Measurements from ENCODE around the gene EPOP. TPM values are rescaled to one million over a fixed set of nuclear protein-coding genes. Genes with fewer than 3 reads are reported as not detected.
A peak's percentile ranks its signal among the peaks of the same experiment; 100 is the strongest.

EPOP gene
- total and polyA plus RNA-seq, 2 of the 13 experiments (the other 11 are each of a cell fraction or from before 2014, with no cell fraction given) = 14.7 to 37.8 TPM

DNA sequence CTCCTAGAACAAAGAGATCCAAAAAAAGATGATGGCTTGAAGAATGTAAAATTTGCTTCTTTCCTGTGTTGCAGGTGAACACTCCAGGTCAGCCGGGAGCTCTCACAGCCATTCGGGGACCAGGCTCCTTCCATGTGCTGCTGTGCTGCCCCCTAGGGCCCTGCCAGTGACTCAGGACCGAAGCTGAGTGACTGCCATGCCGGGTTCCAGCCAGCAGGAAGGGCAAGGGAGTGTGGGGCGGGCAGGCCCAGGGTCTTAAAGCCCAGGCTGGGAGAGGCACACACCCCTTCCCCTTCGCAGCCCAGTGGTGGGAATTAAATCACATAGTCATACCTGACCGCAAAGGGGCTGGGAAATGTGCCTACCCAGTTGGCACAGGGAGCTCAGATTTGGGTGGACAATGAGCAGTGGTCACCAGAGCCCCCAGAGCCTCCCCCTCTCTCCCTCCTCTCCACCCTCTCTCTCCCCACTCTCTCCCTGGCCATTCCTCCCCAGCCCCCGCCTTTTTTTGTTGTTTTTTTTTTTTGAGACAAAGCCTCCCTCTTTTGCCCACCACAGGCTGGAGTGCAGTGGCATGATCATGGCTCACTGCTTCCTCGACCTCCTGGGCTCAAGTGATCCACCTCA, 11.5 kb downstream of the EPOP start (continued):
- TF ChIP-seq POLR2AphosphoS2 (IDR thresholded peaks at IDR 0.05; ENCODE audit: low read depth, low read length) = no peak
- TF ChIP-seq, protein P1, sequence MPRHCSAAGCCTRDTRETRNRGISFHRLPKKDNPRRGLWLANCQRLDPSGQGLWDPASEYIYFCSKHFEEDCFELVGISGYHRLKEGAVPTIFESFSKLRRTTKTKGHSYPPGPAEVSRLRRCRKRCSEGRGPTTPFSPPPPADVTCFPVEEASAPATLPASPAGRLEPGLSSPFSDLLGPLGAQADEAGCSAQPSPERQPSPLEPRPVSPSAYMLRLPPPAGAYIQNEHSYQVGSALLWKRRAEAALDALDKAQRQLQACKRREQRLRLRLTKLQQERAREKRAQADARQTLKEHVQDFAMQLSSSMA (CRISPR knock-in tag; IDR thresholded peaks at IDR 0.05) = no peak

DNA sequence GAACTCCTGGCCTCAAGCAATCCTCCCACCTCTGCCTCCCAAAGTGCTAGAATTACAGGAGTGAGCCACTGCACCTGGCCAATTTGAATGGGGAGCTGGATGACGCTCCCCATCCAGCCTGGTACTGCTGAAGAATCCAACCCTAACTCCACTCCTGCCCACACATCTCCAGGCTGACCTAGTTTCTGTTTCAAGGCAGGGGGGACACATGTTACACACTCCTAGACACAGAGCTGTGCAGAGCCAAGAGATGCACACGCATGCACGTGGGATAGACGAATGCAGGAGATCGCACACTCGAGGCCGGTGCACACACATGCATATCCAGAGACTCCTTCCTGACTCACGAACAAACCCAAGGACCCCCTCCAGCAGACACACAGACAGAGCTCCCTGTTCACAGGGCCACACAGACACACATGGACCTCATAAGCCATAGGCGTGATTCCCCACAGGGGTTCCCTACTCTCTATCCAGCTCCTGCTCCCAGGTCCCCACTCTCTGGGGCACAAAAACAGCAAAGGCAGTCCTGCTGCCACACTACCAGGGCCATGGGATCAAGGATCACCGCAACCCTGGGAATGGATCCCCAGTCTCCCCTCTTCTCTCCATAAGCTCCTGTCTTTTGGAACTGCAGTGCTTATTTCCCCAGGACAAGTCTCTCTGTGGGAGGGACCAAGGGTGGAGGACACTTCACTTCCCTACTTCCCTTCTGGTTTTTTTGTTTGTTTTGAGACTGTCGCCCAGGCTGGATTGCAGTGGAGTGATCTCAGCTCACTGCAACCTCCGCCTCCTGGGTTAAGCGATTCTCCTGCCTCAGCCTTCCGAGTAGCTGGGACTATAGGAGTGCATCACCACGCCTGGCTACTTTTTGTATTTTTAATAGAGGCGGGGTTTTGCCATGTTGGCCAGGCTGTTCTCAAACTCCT, 14.4 kb downstream of the EPOP start:
- H3K9me3 ChIP-seq (ENCODE audit: low read length) = no peaks in the 10 kb centered on the region
- in situ Hi-C loops (cut with HindIII; ENCODE audit: extremely low pct_ligation_motif_present, low pct_unique_long_range_greater_than_20kb) (loop anchor here (10.0 kb wide), 1 partner anchor 236 kb away; the partner anchor contains the start of gene ARHGAP23), intact Hi-C loops (cut with micrococcal nuclease; ENCODE audit: unreplicated experiment) (loop anchor here (10.0 kb wide), 1 partner anchor 236 kb away; the partner anchor contains the start of gene ARHGAP23)
- no peaks in the 10 kb centered on the region for H3K79me2 ChIP-seq (ENCODE audit: insufficient read depth, low read length)
- H3K27ac ChIP-seq (ENCODE audit: extremely low read length, insufficient read depth, low read length) = peak overlapping the region; percentile 75
- H3K27me3 ChIP-seq (ENCODE audit: control insufficient read depth in 1 of 2, insufficient read depth in 2 of 2, low read length in 2 of 2) = no peaks in the 10 kb centered on the region
- ATAC-seq (no peak), DNase-seq (ENCODE audit: low spot score) (no peak), FAIRE-seq (no peak)
- H3K36me3 ChIP-seq (replicated peaks in 1 of 2; ENCODE audit: control insufficient read depth in 1 of 2, insufficient read depth in 2 of 2, low read length in 2 of 2) = no peaks in the 10 kb centered on the region
- BruUV-seq (replicated peaks) = no TSS peak
- WGBS (ENCODE audit: low lambda C conversion rate) = 83% methylated on average over 16 of the region's 16 CpGs
- H3K9ac ChIP-seq (ENCODE audit: insufficient read depth, low read depth, low read length) = peak overlapping the region; percentile 46
- H4K20me1 ChIP-seq (ENCODE audit: insufficient read depth, low read length) = no peaks in the 10 kb centered on the region
- ChIA-PET CTCF (ENCODE audit: low intra/inter-chr PET ratio, low total read pairs) (interaction anchor here (1.0 to 2.8 kb wide), 2 partner anchors 54 to 76 kb away, joined by 3 to 9 read pairs; partner anchors contain the start of gene SRCIN1), POLR2A (interaction anchor here (0.6 to 9.9 kb wide), 8 partner anchors 40 to 1786 kb away, joined by 3 to 291 read pairs (median 5); partner anchors contain the start of gene SRCIN1)
- H3K4me1 ChIP-seq (ENCODE audit: insufficient read depth, low read length) = peaks cover 85% of the 10 kb centered on the region
- no peak overlapping the region for H3K4me3 ChIP-seq (replicated peaks in 1 of 3; ENCODE audit: insufficient read depth in 1 of 3, low read depth in 2 of 3, low read length in 3 of 3)
- no peak overlapping the region for H2AFZ ChIP-seq (ENCODE audit: low read length)
- H3K4me2 ChIP-seq (ENCODE audit: low read depth, low read length) = peak overlapping the region; percentile 1; the same call in 1 of the 2 replicates
- no peak for TF ChIP-seq ZNF878 (CRISPR knock-in tag; IDR thresholded peaks at IDR 0.05)
- TF ChIP-seq ZFP82 (CRISPR knock-in tag; IDR thresholded peaks at IDR 0.05; ENCODE audit: borderline replicate concordance) = 0 out of 2 replicates have a peak, but pooled peaks have one; percentile 18
- no peak for TF ChIP-seq MLLT10 (CRISPR knock-in tag; IDR thresholded peaks at IDR 0.05)
- TF ChIP-seq MYC (CRISPR knock-in tag; IDR thresholded peaks at IDR 0.05; ENCODE audit: borderline replicate concordance) = no peak
- TF ChIP-seq, protein P2, sequence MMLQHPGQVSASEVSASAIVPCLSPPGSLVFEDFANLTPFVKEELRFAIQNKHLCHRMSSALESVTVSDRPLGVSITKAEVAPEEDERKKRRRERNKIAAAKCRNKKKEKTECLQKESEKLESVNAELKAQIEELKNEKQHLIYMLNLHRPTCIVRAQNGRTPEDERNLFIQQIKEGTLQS (CRISPR knock-in tag; IDR thresholded peaks at IDR 0.05) = no peak
- TF ChIP-seq, protein P3, sequence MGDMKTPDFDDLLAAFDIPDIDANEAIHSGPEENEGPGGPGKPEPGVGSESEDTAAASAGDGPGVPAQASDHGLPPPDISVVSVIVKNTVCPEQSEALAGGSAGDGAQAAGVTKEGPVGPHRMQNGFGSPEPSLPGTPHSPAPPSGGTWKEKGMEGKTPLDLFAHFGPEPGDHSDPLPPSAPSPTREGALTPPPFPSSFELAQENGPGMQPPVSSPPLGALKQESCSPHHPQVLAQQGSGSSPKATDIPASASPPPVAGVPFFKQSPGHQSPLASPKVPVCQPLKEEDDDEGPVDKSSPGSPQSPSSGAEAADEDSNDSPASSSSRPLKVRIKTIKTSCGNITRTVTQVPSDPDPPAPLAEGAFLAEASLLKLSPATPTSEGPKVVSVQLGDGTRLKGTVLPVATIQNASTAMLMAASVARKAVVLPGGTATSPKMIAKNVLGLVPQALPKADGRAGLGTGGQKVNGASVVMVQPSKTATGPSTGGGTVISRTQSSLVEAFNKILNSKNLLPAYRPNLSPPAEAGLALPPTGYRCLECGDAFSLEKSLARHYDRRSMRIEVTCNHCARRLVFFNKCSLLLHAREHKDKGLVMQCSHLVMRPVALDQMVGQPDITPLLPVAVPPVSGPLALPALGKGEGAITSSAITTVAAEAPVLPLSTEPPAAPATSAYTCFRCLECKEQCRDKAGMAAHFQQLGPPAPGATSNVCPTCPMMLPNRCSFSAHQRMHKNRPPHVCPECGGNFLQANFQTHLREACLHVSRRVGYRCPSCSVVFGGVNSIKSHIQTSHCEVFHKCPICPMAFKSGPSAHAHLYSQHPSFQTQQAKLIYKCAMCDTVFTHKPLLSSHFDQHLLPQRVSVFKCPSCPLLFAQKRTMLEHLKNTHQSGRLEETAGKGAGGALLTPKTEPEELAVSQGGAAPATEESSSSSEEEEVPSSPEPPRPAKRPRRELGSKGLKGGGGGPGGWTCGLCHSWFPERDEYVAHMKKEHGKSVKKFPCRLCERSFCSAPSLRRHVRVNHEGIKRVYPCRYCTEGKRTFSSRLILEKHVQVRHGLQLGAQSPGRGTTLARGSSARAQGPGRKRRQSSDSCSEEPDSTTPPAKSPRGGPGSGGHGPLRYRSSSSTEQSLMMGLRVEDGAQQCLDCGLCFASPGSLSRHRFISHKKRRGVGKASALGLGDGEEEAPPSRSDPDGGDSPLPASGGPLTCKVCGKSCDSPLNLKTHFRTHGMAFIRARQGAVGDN (CRISPR knock-in tag; IDR thresholded peaks at IDR 0.05) = peak; percentile 78
- TF ChIP-seq, protein P4, sequence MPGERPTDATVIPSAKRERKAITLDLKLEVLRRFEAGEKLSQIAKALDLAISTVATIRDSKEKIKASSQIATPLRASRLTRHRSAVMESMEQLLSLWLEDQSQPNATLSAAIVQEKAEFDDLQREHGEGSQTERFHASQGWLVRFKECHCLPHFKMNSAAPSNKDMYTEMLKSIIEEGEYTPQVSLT (CRISPR knock-in tag; IDR thresholded peaks at IDR 0.05; ENCODE audit: borderline replicate concordance, low read depth) = no peak
- peak; percentile 25; the same call in 1 of the 2 replicates for TF ChIP-seq HNF4A (CRISPR knock-in tag; IDR thresholded peaks at IDR 0.05)
